ENCODE measurements around the gene ZNF491. TPM values are rescaled to one million over a fixed set of nuclear protein-coding genes. Genes with fewer than 3 reads are reported as not detected.

ZNF491 gene
- total and polyA plus RNA-seq, 9 of the 15 experiments (the other 6 are each of a cell fraction or from before 2014, with no cell fraction given), result 0.19 to 0.95 (median 0.39) TPM; not detected in 1

DNA sequence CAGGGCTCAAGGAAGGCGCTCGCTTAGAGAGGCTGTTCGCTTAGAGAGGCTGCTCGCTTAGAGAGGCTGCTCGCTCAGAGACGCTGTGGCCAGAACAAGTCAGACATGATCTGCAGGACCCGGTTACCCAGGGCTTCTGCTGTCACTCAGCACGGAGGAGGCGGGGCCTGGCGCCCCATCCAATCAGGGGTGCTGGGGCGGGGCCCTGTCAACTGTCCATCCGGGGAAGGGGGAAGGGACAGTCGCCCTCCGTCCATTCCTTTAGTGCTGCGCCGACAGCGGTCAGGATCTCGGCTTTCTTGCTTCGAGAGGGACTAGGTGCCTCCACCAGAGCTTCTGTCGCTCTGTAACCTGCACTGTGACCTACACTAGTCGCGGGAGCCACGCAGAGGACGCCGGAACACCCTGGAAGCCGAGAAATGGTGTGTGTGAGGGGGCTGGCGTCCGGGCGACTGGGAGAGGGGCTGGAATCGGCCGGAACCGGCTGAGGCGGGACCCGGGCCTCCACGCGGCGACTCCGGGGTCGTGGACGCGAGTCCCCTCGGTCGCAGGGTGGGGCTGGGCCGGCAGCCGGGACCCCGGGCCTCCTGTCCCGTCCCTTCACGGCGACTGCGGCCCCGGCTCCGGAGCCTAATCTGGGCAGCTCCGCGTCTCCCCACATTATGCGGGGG, 15.8 kb downstream of the ZNF491 start, which contains the start of gene ZNF440 (continued):
- TF ChIP-seq BRF1 (IDR thresholded peaks at IDR 0.05; ENCODE audit: borderline replicate concordance, extremely low read depth, insufficient read length), result no peak
- TF ChIP-seq, protein P1, sequence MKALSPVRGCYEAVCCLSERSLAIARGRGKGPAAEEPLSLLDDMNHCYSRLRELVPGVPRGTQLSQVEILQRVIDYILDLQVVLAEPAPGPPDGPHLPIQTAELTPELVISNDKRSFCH (CRISPR knock-in tag; IDR thresholded peaks at IDR 0.05), result no peak
- TF ChIP-seq, protein P1 (tag; IDR thresholded peaks at IDR 0.05), result no peak
- TF ChIP-seq RBM15 (IDR thresholded peaks at IDR 0.05; ENCODE audit: insufficient read depth, low read length), result no peak
- no peak for TF ChIP-seq ETV5 (CRISPR knock-in tag; IDR thresholded peaks at IDR 0.05; ENCODE audit: low read depth)
- no peak for TF ChIP-seq BDP1 (IDR thresholded peaks at IDR 0.05; ENCODE audit: insufficient read depth, insufficient read length)
- no peak; a peak in 1 of 4 replicates for TF ChIP-seq RCOR1 (IDR thresholded peaks at IDR 0.05; ENCODE audit: borderline replicate concordance in 1 of 2, low read depth in 2 of 2, low read length in 2 of 2)
- TF ChIP-seq GABPA (tag; conservative IDR thresholded peaks at IDR 0.05; ENCODE audit: low read depth), result peak; percentile 62; the same call in 1 of the 2 replicates
- no peak for TF ChIP-seq HDAC3 (IDR thresholded peaks at IDR 0.05; ENCODE audit: borderline replicate concordance, partially characterized antibody)
- TF ChIP-seq, protein P2, sequence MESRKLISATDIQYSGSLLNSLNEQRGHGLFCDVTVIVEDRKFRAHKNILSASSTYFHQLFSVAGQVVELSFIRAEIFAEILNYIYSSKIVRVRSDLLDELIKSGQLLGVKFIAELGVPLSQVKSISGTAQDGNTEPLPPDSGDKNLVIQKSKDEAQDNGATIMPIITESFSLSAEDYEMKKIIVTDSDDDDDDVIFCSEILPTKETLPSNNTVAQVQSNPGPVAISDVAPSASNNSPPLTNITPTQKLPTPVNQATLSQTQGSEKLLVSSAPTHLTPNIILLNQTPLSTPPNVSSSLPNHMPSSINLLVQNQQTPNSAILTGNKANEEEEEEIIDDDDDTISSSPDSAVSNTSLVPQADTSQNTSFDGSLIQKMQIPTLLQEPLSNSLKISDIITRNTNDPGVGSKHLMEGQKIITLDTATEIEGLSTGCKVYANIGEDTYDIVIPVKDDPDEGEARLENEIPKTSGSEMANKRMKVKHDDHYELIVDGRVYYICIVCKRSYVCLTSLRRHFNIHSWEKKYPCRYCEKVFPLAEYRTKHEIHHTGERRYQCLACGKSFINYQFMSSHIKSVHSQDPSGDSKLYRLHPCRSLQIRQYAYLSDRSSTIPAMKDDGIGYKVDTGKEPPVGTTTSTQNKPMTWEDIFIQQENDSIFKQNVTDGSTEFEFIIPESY (CRISPR knock-in tag; IDR thresholded peaks at IDR 0.05), result no peak
- TF ChIP-seq NCOA2 (IDR thresholded peaks at IDR 0.05; ENCODE audit: partially characterized antibody in 2 of 2), result no peak
- peak; percentile 29; the same call in 1 of the 2 replicates for TF ChIP-seq ZBTB26 (CRISPR knock-in tag; IDR thresholded peaks at IDR 0.05)
- TF ChIP-seq PHF20 (IDR thresholded peaks at IDR 0.05; ENCODE audit: partially characterized antibody), result no peak
- TF ChIP-seq, protein P3, sequence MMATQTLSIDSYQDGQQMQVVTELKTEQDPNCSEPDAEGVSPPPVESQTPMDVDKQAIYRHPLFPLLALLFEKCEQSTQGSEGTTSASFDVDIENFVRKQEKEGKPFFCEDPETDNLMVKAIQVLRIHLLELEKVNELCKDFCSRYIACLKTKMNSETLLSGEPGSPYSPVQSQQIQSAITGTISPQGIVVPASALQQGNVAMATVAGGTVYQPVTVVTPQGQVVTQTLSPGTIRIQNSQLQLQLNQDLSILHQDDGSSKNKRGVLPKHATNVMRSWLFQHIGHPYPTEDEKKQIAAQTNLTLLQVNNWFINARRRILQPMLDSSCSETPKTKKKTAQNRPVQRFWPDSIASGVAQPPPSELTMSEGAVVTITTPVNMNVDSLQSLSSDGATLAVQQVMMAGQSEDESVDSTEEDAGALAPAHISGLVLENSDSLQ (IDR thresholded peaks at IDR 0.05), result peak; percentile 99
- peak; percentile 79 for TF ChIP-seq CHD1 (IDR thresholded peaks at IDR 0.05; ENCODE audit: low read length)
- peak; percentile 67 for TF ChIP-seq CHD2 (IDR thresholded peaks at IDR 0.05; ENCODE audit: low read depth, low read length)
- no peak for TF ChIP-seq ZNF696 (CRISPR knock-in tag; conservative IDR thresholded peaks at IDR 0.05)
- TF ChIP-seq MTA1 (IDR thresholded peaks at IDR 0.05; ENCODE audit: borderline replicate concordance), result no peak
- TF ChIP-seq NBN (IDR thresholded peaks at IDR 0.05; ENCODE audit: low read depth), result peak; percentile 57; the same call in 1 of the 2 replicates
- TF ChIP-seq ASH1L (IDR thresholded peaks at IDR 0.05; ENCODE audit: borderline replicate concordance, low read depth, partially characterized antibody), result no peak
- no peak for TF ChIP-seq RBM17 (IDR thresholded peaks at IDR 0.05; ENCODE audit: borderline replicate concordance, low read depth, low read length)
- peak in 1 of 2 experiments; percentile 67; a peak in 2 of 4 replicates for TF ChIP-seq MLLT1 (IDR thresholded peaks at IDR 0.05)
- no peak for TF ChIP-seq ARID2 (IDR thresholded peaks at IDR 0.05)

Measured in K562 (cell line).